Keratinocyte (primary cell): Measurements from ENCODE around the gene OSBPL5. TPM values are rescaled to one million over a fixed set of nuclear protein-coding genes. Genes with fewer than 3 reads are reported as not detected.

Source experiments
- DNase-seq: peaks from one replicate; pipeline ENCODE4 v3.0.0-alpha.2; 2011; ENCODE audit warnings: low read depth, missing footprints, low spot score
- FAIRE-seq: peaks from 2 replicates; lab custom pipeline; 2011; peaks lifted over from hg19 to GRCh38; lab: Jason Lieb, UNC
- H2AFZ ChIP-seq: 2 replicates; pipeline ENCODE4 v1.6.0; 2012; ENCODE audit warnings: low read length, control low read depth, inconsistent platforms; ENCODE audit not compliant: control insufficient read depth
- H3K27ac ChIP-seq: 2 replicates; pipeline ENCODE4 v1.5.1; 2011; ENCODE audit warnings: low read length; ENCODE audit not compliant: control insufficient read depth, insufficient read depth
- H3K27me3 ChIP-seq: 3 replicates; pipeline ENCODE4 v1.6.0; 2011; ENCODE audit warnings: low read length; ENCODE audit not compliant: control insufficient read depth, insufficient read depth; ENCODE audit errors: extremely low read depth
- H3K36me3 ChIP-seq, 2 experiments: 2 replicates in 1 of 2; 3 replicates in 1 of 2; pipeline ENCODE4 v1.5.1; 2011; ENCODE audit warnings: low read length in 2 of 2, mild to moderate bottlenecking in 1 of 2; ENCODE audit not compliant: control insufficient read depth in 2 of 2, insufficient read depth in 2 of 2; ENCODE audit errors: extremely low read depth in 1 of 2
- H3K4me1 ChIP-seq: 3 replicates; pipeline ENCODE4 v1.5.1; 2011; ENCODE audit warnings: low read length; ENCODE audit not compliant: control insufficient read depth, insufficient read depth; ENCODE audit errors: extremely low read depth
- H3K4me2 ChIP-seq: 3 replicates; pipeline ENCODE4 v1.6.0; 2011; ENCODE audit warnings: low read depth, low read length; ENCODE audit not compliant: control insufficient read depth, insufficient read depth; ENCODE audit errors: extremely low read depth
- H3K4me3 ChIP-seq, 3 experiments: fragments of 200-600 bp in 1 of 3; sonication (generic) in 1 of 3; 2 replicates in 2 of 3; 3 replicates in 1 of 3; pipeline ENCODE4 v1.5.1; 2011 to 2016; ENCODE audit warnings: low read length in 3 of 3, mild to moderate bottlenecking in 3 of 3, control low read depth in 2 of 3, inconsistent platforms in 1 of 3, low read depth in 1 of 3, mixed read lengths in 1 of 3, mixed run types in 1 of 3, moderate library complexity in 1 of 3; ENCODE audit not compliant: control insufficient read depth in 2 of 3, insufficient read depth in 2 of 3; ENCODE audit errors: extremely low read depth in 1 of 3
- H3K79me2 ChIP-seq: 2 replicates; pipeline ENCODE4 v1.6.0; 2012; ENCODE audit warnings: low read length; ENCODE audit not compliant: control insufficient read depth, insufficient read depth
- H3K9ac ChIP-seq: 3 replicates; pipeline ENCODE4 v1.6.0; 2011; ENCODE audit warnings: low read length; ENCODE audit not compliant: control insufficient read depth, insufficient read depth; ENCODE audit errors: extremely low read depth
- H3K9me1 ChIP-seq: 3 replicates; pipeline ENCODE4 v1.6.0; 2011; ENCODE audit warnings: low read length; ENCODE audit not compliant: control insufficient read depth, insufficient read depth; ENCODE audit errors: extremely low read depth
- H3K9me3 ChIP-seq: 2 replicates; pipeline ENCODE4 v1.5.1; 2012; ENCODE audit warnings: low read depth, low read length; ENCODE audit not compliant: control insufficient read depth
- H4K20me1 ChIP-seq: 3 replicates; pipeline ENCODE4 v1.6.0; 2011; ENCODE audit warnings: low read length; ENCODE audit not compliant: control insufficient read depth, insufficient read depth; ENCODE audit errors: extremely low read depth
- EZH2 ChIP-seq: IDR thresholded peaks from one replicate; pipeline ENCODE4 v1.6.1; 2012; ENCODE audit warnings: inconsistent platforms, mild to moderate bottlenecking, low read length, moderate library complexity
- dilution Hi-C: fragments of 300-500 bp; cut with MboI; formaldehyde crosslinking; loops from one replicate; pipeline ENCODE4 v1.7.0; 2020; ENCODE audit warnings: low sequenced_read_pairs; ENCODE audit not compliant: extremely low pct_ligation_motif_present
- polyA plus RNA-seq, 5 experiments: library from polyadenylated mRNA; depleted of rRNA in 3 of 5; stranded (reverse) in 3 of 5; stranded (forward) in 1 of 5; unstranded in 1 of 5; fragments of >200 nt; gene quantifications; 1 replicate in 1 of 5; 2 replicates in 3 of 5; 3 replicates in 1 of 5; pipeline versions ENCODE4 v1.2.1 to v1.2.3, GENCODE V29; 2011 to 2012; ENCODE audit warnings: missing spikeins in 2 of 5, low read depth in 1 of 5, low replicate concordance in 1 of 5
- TF ChIP-seq, protein P1 (sequence below), 3 experiments: IDR thresholded peaks in 1 of 3; conservative IDR thresholded peaks in 1 of 3; optimal IDR thresholded peaks in 1 of 3; 2 replicates in 2 of 3; 3 replicates in 1 of 3; pipeline versions ENCODE3 to v1.5.1; 2011; ENCODE audit warnings: low read length in 3 of 3, mild to moderate bottlenecking in 3 of 3, moderate library complexity in 2 of 3, control low read depth in 1 of 3, inconsistent platforms in 1 of 3; ENCODE audit not compliant: insufficient read depth in 2 of 3; ENCODE audit errors: extremely low read depth in 1 of 3

The OSBPL5 gene
- polyA plus RNA-seq, 1 donor (not counting 4 experiments of a cell fraction or from before 2014, with no cell fraction given), result 3.0 TPM

DNA sequence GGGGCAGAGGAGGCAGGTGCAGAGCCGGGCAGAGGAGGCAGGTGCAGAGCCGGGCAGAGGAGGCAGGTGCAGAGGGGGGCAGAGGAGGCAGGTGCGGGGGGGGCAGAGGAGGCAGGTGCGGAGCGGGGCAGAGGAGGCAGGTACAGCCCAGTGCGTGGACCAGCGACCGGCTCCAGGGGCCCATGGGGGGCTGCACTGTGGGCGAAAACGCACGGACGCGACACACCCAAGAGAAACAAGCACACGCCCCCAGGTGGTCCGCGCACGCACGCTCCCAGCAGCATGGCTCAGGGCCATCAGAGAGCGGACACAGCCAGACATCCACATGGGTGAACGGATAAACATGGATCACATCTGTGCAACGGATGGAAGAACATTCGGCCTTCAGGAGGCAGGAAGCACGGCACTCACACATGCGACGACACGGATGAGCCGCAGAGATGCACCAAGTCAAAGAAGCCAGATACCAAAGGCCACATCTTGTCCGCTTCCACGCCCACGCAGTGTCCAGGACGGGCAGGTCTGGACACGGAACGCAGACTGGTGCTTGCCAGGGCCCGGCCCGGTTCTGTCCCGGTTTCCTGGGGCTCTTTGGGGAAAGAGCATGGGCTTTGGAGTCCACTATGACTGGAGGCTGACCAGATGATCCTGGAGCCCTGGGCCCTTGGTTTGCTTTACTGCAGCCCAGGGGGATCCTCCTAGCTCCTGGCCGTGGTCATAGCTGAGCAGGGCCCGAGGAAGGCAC is 21.8 kb downstream of the OSBPL5 start:
- Histone ChIP-seq H3K4me1 (no peaks in the 10 kb centered on the region), H3K36me3 (no peaks in the 10 kb centered on the region), H3K4me3 (no peak overlapping the region), H3K9me1 (no peaks in the 10 kb centered on the region), H2AFZ (no peak overlapping the region), H4K20me1 (peaks cover 6% of the 10 kb centered on the region), H3K27me3 (no peaks in the 10 kb centered on the region), H3K9me3 (no peaks in the 10 kb centered on the region), H3K27ac (no peak overlapping the region), H3K4me2 (no peak overlapping the region), H3K9ac (no peak overlapping the region), H3K79me2 (no peaks in the 10 kb centered on the region)
- TF ChIP-seq EZH2, result no peak
- TF ChIP-seq, protein P1, sequence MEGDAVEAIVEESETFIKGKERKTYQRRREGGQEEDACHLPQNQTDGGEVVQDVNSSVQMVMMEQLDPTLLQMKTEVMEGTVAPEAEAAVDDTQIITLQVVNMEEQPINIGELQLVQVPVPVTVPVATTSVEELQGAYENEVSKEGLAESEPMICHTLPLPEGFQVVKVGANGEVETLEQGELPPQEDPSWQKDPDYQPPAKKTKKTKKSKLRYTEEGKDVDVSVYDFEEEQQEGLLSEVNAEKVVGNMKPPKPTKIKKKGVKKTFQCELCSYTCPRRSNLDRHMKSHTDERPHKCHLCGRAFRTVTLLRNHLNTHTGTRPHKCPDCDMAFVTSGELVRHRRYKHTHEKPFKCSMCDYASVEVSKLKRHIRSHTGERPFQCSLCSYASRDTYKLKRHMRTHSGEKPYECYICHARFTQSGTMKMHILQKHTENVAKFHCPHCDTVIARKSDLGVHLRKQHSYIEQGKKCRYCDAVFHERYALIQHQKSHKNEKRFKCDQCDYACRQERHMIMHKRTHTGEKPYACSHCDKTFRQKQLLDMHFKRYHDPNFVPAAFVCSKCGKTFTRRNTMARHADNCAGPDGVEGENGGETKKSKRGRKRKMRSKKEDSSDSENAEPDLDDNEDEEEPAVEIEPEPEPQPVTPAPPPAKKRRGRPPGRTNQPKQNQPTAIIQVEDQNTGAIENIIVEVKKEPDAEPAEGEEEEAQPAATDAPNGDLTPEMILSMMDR (optimal IDR thresholded peaks at IDR 0.05 in 1 of 3, IDR thresholded peaks at IDR 0.05 in 1 of 3, conservative IDR thresholded peaks at IDR 0.05 in 1 of 3; ENCODE audit: extremely low read depth in 1 of 3, insufficient read depth in 2 of 3, low read length in 3 of 3), result no peak
- DNase-seq (no peak), FAIRE-seq (no peak)
- dilution Hi-C loops, result no loop called here

- TF ChIP-seq EZH2, result no peak
- TF ChIP-seq, protein P1 (optimal IDR thresholded peaks at IDR 0.05 in 1 of 3, IDR thresholded peaks at IDR 0.05 in 1 of 3, conservative IDR thresholded peaks at IDR 0.05 in 1 of 3; ENCODE audit: extremely low read depth in 1 of 3, insufficient read depth in 2 of 3, low read length in 3 of 3), result no peak
- no peaks in the 10 kb centered on the region for H3K36me3 ChIP-seq
- no peaks in the 10 kb centered on the region for H3K79me2 ChIP-seq
- no peak overlapping the region for H3K9ac ChIP-seq
- H3K9me1 ChIP-seq, result no peaks in the 10 kb centered on the region
- H2AFZ ChIP-seq, result no peak overlapping the region
- H3K9me3 ChIP-seq, result no peaks in the 10 kb centered on the region
- peaks cover 6% of the 10 kb centered on the region for H4K20me1 ChIP-seq
- H3K4me2 ChIP-seq, result no peak overlapping the region
- no peaks in the 10 kb centered on the region for H3K27me3 ChIP-seq
- DNase-seq, result no peak
- no peak for FAIRE-seq
- no peaks in the 10 kb centered on the region for H3K4me1 ChIP-seq
- no peak overlapping the region for H3K27ac ChIP-seq
- dilution Hi-C loops, result no loop called here
- no peak overlapping the region for H3K4me3 ChIP-seq
Measured at GRCh38 chr11:3140291-3140603, 24.9 kb downstream of the OSBPL5 start.
